Glutamatergic neuron (in vitro differentiated cells): Measurements from ENCODE around the gene PLCD1. TPM values are rescaled to one million over a fixed set of nuclear protein-coding genes. Genes with fewer than 3 reads are reported as not detected.

ENCODE experiments used
- DNase-seq: peaks from one replicate; pipeline ENCODE4 v3.0.0; 2022
- H3K27ac Mint-ChIP-seq: one replicate; pipeline ENCODE4 v1.8.0; 2020; ENCODE audit warnings: mild to moderate bottlenecking, mixed read lengths, inconsistent platforms; ENCODE audit not compliant: unreplicated experiment
- H3K27me3 Mint-ChIP-seq: one replicate; pipeline ENCODE4 v1.8.0; 2020; ENCODE audit warnings: mild to moderate bottlenecking, moderate library complexity, mixed read lengths, inconsistent platforms; ENCODE audit not compliant: unreplicated experiment
- H3K36me3 Mint-ChIP-seq: one replicate; pipeline ENCODE4 v1.8.0; 2020; ENCODE audit warnings: mild to moderate bottlenecking, mixed read lengths, inconsistent platforms; ENCODE audit not compliant: unreplicated experiment
- H3K4me1 Mint-ChIP-seq: one replicate; pipeline ENCODE4 v1.8.0; 2020; ENCODE audit warnings: mild to moderate bottlenecking, low read depth, mixed read lengths, inconsistent platforms; ENCODE audit not compliant: unreplicated experiment
- H3K4me3 Mint-ChIP-seq: one replicate; pipeline ENCODE4 v1.8.0; 2020; ENCODE audit warnings: mild to moderate bottlenecking, mixed read lengths, inconsistent platforms; ENCODE audit not compliant: unreplicated experiment
- H3K9me3 Mint-ChIP-seq: one replicate; pipeline ENCODE4 v1.8.0; 2020; ENCODE audit warnings: mild to moderate bottlenecking, moderate library complexity, mixed read lengths, inconsistent platforms; ENCODE audit not compliant: unreplicated experiment
- total RNA-seq: library from RNA; stranded (reverse); fragmentation: NEBNext Ultra II Directional; extraction: Animal tissue kit (Norgen Biotek cat#: 25700); gene quantifications from one replicate; pipeline ENCODE4 v1.2.1, GENCODE V29; 2021; ENCODE audit not compliant: unreplicated experiment
- TF ChIP-seq, protein P1 (sequence below): fragments of 200-600 bp; sonication (generic); IDR thresholded peaks from one replicate; pipeline ENCODE4 v1.5.0; 2021; ENCODE audit not compliant: partially characterized antibody, unreplicated experiment

The PLCD1 gene
- total RNA-seq, 1 donor from 2014 or later = 73.0 TPM

DNA sequence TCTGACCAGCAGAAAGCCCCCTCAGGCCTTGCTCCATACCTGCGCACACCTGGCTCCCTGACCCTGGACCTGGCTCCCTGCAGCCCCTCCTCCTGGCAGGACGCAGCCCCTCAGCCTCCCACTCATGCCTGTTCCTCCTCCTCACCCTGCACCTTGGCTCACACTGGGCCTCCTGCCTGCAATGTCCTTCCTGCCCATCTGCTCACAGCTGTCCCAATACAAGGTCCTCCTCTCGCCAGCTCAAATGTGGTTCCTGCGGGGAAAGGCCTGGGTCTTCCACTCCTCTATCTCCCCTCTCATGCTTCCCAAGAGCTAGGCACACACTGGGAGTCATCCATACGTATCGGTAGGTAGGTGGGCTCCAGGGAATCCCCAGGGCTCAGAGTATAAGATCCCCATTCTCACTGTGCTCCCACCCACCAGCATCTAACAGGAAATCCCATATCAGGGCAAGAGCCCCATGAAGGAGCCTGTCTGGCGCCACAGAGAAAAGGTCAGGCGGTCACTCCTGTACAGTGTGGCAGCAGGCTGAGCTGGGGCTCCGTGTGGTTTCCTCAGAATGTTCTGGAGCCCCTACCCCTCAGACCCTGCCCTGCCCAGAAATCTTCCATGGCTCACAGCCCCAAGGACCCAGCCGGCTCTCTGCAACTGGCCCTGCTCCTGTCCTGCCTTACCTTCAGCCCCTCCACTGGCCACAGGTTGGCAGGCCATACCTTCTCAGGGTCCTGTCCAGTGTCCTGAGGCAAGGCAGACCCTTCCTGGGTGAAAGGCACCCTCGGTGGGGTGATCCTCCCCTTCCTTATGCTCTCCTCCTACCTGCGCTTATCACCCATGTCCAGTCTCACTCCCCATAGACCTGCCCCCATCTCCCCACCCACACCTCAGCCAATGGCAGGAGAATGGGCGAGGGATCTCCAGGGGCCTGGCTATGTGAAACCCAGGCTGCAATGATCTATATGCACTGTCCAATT is 10.9 kb downstream of the PLCD1 start:
- TF ChIP-seq, protein P1, sequence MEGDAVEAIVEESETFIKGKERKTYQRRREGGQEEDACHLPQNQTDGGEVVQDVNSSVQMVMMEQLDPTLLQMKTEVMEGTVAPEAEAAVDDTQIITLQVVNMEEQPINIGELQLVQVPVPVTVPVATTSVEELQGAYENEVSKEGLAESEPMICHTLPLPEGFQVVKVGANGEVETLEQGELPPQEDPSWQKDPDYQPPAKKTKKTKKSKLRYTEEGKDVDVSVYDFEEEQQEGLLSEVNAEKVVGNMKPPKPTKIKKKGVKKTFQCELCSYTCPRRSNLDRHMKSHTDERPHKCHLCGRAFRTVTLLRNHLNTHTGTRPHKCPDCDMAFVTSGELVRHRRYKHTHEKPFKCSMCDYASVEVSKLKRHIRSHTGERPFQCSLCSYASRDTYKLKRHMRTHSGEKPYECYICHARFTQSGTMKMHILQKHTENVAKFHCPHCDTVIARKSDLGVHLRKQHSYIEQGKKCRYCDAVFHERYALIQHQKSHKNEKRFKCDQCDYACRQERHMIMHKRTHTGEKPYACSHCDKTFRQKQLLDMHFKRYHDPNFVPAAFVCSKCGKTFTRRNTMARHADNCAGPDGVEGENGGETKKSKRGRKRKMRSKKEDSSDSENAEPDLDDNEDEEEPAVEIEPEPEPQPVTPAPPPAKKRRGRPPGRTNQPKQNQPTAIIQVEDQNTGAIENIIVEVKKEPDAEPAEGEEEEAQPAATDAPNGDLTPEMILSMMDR = no peak
- Mint-ChIP-seq H3K4me3 (no peak overlapping the region), H3K27me3 (peaks cover under 1% of the 10 kb centered on the region), H3K27ac (no peak overlapping the region), H3K4me1 (peaks cover 5% of the 10 kb centered on the region), H3K36me3 (peaks cover 25% of the 10 kb centered on the region), H3K9me3 (peaks cover 5% of the 10 kb centered on the region)
- no peak for DNase-seq

- no peak overlapping the region for H3K27ac Mint-ChIP-seq
- H3K27me3 Mint-ChIP-seq = no peaks in the 10 kb centered on the region
- peaks cover 3% of the 10 kb centered on the region for H3K9me3 Mint-ChIP-seq
- H3K36me3 Mint-ChIP-seq = peaks cover 25% of the 10 kb centered on the region
- no peak overlapping the region for H3K4me3 Mint-ChIP-seq
- no peak for DNase-seq
- TF ChIP-seq, protein P1 = no peak
- H3K4me1 Mint-ChIP-seq = peaks cover 4% of the 10 kb centered on the region
Observed at GRCh38 chr3:38017445-38018295, 11.8 kb downstream of the PLCD1 start.

DNA sequence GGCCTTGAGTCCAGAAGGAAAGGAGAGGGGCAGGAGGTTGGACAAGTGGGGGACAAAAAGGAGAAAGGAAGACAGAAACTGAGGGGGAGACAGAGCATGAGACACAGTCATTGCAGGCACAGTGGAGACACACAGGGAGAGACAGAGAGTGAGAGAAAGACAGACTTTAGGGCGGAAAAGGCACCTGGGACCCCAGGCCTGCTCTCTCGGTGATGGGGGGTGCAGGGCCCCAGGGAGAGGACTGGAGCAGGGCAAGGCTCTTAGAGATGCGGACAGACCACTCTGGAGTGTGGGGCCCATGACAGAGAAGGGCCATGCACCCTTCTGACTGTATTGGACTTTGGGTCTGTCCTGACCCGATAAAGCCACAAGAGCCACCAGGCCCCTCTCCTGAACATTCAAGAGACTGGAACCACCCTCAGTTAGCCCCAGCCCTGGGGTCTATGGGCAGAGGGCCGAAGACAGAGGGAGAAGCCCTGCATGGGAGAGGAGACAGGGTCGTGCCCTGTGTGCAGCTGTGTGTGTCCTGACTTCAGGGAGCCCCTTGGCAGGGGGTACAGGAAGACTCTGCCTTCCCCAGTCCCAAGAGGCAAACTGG is 12.5 kb downstream of the PLCD1 start:
- Mint-ChIP-seq H3K4me1 (peaks cover 4% of the 10 kb centered on the region), H3K4me3 (no peak overlapping the region), H3K27me3 (no peaks in the 10 kb centered on the region), H3K36me3 (peaks cover 25% of the 10 kb centered on the region), H3K27ac (no peak overlapping the region), H3K9me3 (peaks cover 3% of the 10 kb centered on the region)
- TF ChIP-seq, protein P1 = no peak
- no peak for DNase-seq

DNA sequence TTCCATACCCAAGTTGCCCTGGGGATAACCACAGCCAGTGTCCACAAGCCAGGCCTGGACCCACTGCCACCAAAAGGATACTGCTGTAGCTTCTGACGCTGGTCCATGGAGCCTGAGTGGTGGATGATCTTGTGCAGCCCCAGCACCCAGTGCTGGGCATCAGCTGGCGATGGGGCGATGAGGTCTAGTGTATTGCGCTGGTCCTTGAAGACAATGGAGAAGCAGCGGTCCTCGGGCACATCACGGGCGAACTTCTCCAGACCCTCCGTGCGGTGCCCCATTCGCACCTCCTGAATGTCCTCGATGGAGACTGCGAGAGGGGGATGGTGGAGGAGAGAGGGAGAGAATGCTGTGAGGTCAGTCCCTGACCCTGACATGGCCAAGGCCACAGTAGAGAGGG is 13.0 kb downstream of the PLCD1 start:
- Mint-ChIP-seq H3K9me3 (peaks cover 3% of the 10 kb centered on the region), H3K4me1 (no peaks in the 10 kb centered on the region), H3K27me3 (no peaks in the 10 kb centered on the region), H3K36me3 (peaks cover 25% of the 10 kb centered on the region), H3K27ac (no peak overlapping the region), H3K4me3 (no peak overlapping the region)
- TF ChIP-seq, protein P1 = no peak
- DNase-seq = no peak
